Nephron progenitor cell (in vitro differentiated cells): ENCODE data around the gene KRT86.
"Not testable (repeated sequence)": the region's sequence is repeated elsewhere in the genome, so short reads cannot be mapped to it uniquely, and the experiment has no call there.

Experiments used
- DNase-seq: peaks from one replicate; pipeline ENCODE4 v3.0.0; 2021
- H3K27ac Mint-ChIP-seq: 2 replicates; pipeline ENCODE4 v1.8.0; 2021; ENCODE audit warnings: mild to moderate bottlenecking, moderate library complexity, mixed read lengths
- H3K27me3 Mint-ChIP-seq: 2 replicates; pipeline ENCODE4 v1.8.0; 2021; ENCODE audit warnings: mild to moderate bottlenecking, low read depth, mixed read lengths; ENCODE audit not compliant: poor library complexity
- H3K36me3 Mint-ChIP-seq: 2 replicates; pipeline ENCODE4 v1.8.0; 2021; ENCODE audit warnings: low read depth, mixed read lengths
- H3K4me1 Mint-ChIP-seq: 2 replicates; pipeline ENCODE4 v1.8.0; 2021; ENCODE audit warnings: mixed read lengths
- H3K4me3 Mint-ChIP-seq: 2 replicates; pipeline ENCODE4 v1.8.0; 2021; ENCODE audit warnings: mild to moderate bottlenecking, moderate library complexity, mixed read lengths
- H3K9me3 Mint-ChIP-seq: 2 replicates; pipeline ENCODE4 v1.8.0; 2021; ENCODE audit warnings: mild to moderate bottlenecking, moderate library complexity, mixed read lengths
- CTCF ChIP-seq: fragments of 200-600 bp; sonication (generic); IDR thresholded peaks from 2 replicates; pipeline ENCODE4 v1.5.0; 2021; ENCODE audit warnings: antibody characterized with exemption

Gene KRT86

GRCh38 chr12:52254180-52254964 is 20.1 kb upstream of the KRT86 start:
- H3K36me3 Mint-ChIP-seq, result no peaks in the 10 kb centered on the region
- no peak overlapping the region for H3K27ac Mint-ChIP-seq
- no peak for DNase-seq
- H3K4me3 Mint-ChIP-seq, result no peak overlapping the region
- H3K9me3 Mint-ChIP-seq, result peaks cover 4% of the 10 kb centered on the region
- peaks cover 26% of the 10 kb centered on the region for H3K4me1 Mint-ChIP-seq
- TF ChIP-seq CTCF, result no peak
- H3K27me3 Mint-ChIP-seq, result peaks cover 95% of the 10 kb centered on the region

GRCh38 chr12:52254965-52255751 is 19.3 kb upstream of the KRT86 start:
- Mint-ChIP-seq H3K27ac (no peak overlapping the region), H3K4me3 (no peak overlapping the region), H3K27me3 (peaks cover 95% of the 10 kb centered on the region)

GRCh38 chr12:52255926-52256583 is 18.4 kb upstream of the KRT86 start:
- Mint-ChIP-seq H3K4me1 (peaks cover 31% of the 10 kb centered on the region), H3K36me3 (peaks cover 2% of the 10 kb centered on the region), H3K27ac (no peak overlapping the region), H3K4me3 (no peak overlapping the region), H3K27me3 (peaks cover 91% of the 10 kb centered on the region), H3K9me3 (peaks cover 21% of the 10 kb centered on the region)
- TF ChIP-seq CTCF, result no peak
- no peak for DNase-seq

More at GRCh38 chr12:52254965-52255751, 19.3 kb upstream of the KRT86 start:
- H3K4me1 Mint-ChIP-seq, result peaks cover 23% of the 10 kb centered on the region
- H3K9me3 Mint-ChIP-seq, result peaks cover 12% of the 10 kb centered on the region
- DNase-seq, result no peak
- TF ChIP-seq CTCF, result no peak
- no peaks in the 10 kb centered on the region for H3K36me3 Mint-ChIP-seq

- H3K36me3 Mint-ChIP-seq, result peaks cover 7% of the 10 kb centered on the region
- no peak overlapping the region for H3K4me3 Mint-ChIP-seq
- H3K4me1 Mint-ChIP-seq, result peaks cover 36% of the 10 kb centered on the region
- H3K27ac Mint-ChIP-seq, result no peak overlapping the region
- peaks cover 26% of the 10 kb centered on the region for H3K9me3 Mint-ChIP-seq
- DNase-seq, result no peak
- peaks cover 86% of the 10 kb centered on the region for H3K27me3 Mint-ChIP-seq
- no peak for TF ChIP-seq CTCF
Observed at GRCh38 chr12:52256584-52256935, 17.9 kb upstream of the KRT86 start.

- no peak for TF ChIP-seq CTCF
- no peak overlapping the region for H3K27ac Mint-ChIP-seq
- H3K4me1 Mint-ChIP-seq, result peaks cover 36% of the 10 kb centered on the region
- H3K4me3 Mint-ChIP-seq, result no peak overlapping the region
- peaks cover 30% of the 10 kb centered on the region for H3K9me3 Mint-ChIP-seq
- H3K27me3 Mint-ChIP-seq, result peaks cover 80% of the 10 kb centered on the region
- H3K36me3 Mint-ChIP-seq, result peaks cover 10% of the 10 kb centered on the region
- DNase-seq, result no peak
Observed at GRCh38 chr12:52257074-52257551, 17.3 kb upstream of the KRT86 start.

- peaks cover 73% of the 10 kb centered on the region for H3K27me3 Mint-ChIP-seq
Observed at GRCh38 chr12:52257922-52258321, 16.5 kb upstream of the KRT86 start.

More at GRCh38 chr12:52257922-52258321, 16.5 kb upstream of the KRT86 start:
- Mint-ChIP-seq H3K9me3 (peaks cover 38% of the 10 kb centered on the region), H3K4me1 (peaks cover 29% of the 10 kb centered on the region)
- H3K4me3 Mint-ChIP-seq, H3K36me3 Mint-ChIP-seq, H3K27ac Mint-ChIP-seq, DNase-seq: not testable (repeated sequence)
